T47D (cell line): ENCODE measurements around the gene NALCN.

ENCODE experiments used
- DNase-seq, 2 experiments: peaks; one replicate each; pipeline versions ENCODE4 v3.0.0 to v3.0.0-alpha.2; 2011 to 2012; ENCODE audit warnings: low read depth in 1 of 2, low spot score in 1 of 2
- JUND ChIP-seq: IDR thresholded peaks from 2 replicates; pipeline ENCODE4 v1.6.1; 2012; ENCODE audit warnings: low read depth
- in situ Hi-C: cut with HindIII; loops from 2 replicates; pipeline ENCODE4 v1.10.0; 2016; ENCODE audit warnings: low sequenced_read_pairs, low pct_unique_long_range_greater_than_20kb

NALCN gene

DNA sequence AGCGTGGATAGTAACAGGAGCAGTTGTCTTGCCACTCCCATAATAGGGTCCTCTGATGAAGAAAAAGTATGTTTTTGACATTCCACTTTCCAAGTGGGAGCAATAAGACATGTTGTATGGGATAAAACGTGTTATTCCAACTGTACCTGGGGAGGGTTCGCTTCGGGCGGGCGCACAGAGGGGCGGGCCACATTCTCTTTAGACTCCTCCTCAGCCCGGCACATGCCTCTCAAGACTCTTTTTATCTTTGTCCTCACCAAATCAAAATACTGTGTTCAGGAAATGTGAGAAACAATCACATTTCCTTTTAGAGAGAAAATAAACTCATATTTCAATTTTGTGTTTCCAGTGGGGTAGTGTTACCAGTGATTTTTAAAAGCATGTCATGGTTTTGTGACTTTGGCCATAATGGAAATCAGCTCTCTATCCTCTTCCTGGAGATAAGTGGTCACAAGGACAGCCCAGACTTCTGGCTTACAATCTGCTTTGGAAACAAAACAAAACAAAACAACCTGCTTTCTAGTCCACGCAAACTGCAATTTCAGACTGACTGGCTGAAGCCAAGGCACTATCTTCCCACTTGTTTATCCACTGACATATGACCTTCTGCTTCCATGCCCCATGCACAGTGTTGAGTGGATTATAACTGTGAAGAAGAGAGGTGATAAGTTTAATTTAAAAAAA, 276.1 kb downstream of the NALCN start:
- in situ Hi-C loops = no loop called here
- TF ChIP-seq JUND = no peak
- no peak for DNase-seq

DNA sequence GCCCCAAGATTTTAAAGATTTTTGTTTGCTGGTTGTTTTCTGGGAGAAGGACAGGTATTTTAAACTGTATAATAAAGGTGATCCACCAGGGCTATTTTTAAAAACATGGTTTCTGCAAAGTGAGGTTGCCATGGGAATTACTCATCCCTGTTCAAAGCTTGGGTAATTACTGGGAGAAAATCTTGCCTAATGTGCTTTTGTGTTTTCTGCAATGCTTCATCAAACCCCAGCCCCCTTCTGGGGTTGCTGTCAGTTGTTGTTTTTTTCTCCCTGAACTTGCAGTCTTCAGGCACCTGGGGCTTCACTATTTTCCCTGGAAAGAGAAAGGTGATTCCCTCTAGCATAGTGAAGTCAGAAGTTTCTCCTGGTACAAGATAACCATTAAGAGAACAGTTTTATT, 277.2 kb downstream of the NALCN start:
- TF ChIP-seq JUND = no peak
- DNase-seq = no peak
- in situ Hi-C loops = no loop called here

DNA sequence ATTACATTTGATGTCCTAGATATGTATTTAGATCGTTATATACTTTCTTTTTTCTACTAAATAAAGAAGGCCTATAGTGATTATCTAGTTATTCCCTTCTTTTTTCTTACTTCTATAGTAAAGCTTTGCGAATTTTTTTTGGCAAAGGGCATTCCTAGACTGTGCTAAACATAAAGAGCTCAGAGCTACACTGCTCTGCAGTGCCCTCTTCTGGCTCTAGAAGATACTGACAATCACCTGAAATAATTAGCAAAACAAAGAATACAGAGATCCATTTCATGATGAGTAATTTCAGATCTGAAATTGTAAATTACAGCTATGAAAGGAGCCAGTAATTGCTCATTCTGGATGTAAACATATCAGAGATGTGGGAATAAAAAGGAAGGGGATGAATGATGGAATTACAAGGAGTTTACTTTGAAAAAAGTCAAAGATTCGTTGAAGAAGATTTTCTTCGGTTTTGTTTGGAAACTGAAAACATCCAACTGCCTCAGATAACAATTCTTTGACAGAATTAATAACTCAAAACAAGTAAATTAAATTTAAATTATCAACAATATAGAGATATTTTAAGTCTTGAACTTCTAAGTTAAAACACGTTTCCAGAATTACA, 288.5 kb downstream of the NALCN start:
- DNase-seq = peak; percentile 20 to 67
- no peak for TF ChIP-seq JUND
- in situ Hi-C loops = no loop called here

DNA sequence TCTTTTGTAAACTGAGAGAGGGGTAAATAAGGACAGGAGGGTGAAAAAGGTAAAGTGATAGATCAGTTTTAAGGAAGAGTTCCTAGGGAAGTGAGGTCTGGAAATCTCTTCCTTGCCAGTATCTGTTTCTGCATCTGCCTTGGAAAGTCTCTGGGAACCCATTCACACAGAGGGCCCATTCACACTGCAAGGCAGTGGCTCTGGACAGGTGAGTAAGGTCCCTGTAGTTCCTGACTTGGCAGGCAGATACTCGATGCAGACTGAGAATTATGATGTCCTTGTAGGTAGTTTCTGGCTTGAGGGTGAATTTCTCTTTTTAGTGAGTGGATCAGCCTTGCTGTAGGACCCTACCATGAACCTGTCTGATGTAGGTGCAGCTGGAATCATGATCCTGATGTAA, 293.3 kb downstream of the NALCN start:
- DNase-seq = no peak
- in situ Hi-C loops = no loop called here
- no peak for TF ChIP-seq JUND

DNA sequence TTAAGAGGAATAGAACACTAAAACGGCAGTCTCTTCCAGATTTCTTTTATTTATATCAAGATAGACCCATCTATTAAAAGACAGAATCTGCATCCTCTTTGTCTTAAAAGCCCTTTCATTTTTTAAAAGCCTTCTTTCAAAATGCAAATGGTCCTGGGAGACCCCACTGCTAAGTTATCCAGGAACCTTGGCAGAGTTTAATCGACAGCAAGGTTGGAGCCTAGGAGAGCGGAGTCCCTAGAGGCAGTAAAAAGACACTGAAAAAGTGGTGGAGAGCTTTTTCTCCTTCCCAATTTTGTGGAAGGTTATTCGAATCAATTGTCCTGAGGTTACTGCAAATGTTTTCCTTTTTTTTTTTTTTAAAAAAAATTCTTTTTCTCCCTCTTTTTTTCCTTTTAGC, 294.7 kb downstream of the NALCN start:
- no peak for TF ChIP-seq JUND
- in situ Hi-C loops = no loop called here
- DNase-seq = no peak

DNA sequence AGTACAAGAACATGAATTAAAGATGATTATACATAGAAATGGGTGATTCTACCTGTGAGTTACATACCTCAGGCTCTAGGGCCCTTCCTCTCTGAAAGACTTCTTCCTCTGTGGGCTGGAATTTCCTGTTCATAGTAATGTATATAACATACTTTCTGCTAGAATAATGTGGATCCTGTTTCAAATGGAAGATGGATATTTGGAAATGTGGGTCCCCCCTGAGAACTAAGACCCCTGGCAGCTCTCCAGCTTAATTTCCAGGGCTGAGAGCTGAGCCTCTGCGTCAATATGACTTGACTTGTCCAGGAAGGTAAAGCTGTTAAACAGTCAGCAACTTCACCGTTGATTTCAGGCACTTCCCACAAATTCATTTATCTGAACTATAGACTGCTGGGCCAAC, 296.3 kb downstream of the NALCN start:
- no peak for TF ChIP-seq JUND
- DNase-seq = no peak
- in situ Hi-C loops = no loop called here

DNA sequence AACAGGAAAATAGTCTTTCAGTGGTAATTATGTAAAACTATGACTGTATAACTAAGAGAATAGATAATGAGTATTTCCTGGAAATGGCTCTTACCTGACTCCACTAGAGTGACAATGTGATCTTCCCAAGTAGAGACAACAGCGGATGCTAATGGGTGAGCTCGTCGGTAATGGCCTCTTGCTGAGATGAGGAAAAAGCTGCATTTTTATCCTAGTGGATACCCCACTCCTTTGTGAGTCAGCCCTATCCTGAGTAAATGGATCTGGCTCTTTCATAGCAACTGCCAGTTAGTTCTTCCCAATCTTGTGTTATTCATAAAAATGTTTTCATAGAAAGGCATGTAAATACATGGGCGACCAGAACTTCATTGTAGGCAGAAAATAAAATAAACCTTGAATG, 299.5 kb downstream of the NALCN start:
- no peak for DNase-seq
- TF ChIP-seq JUND = no peak
- in situ Hi-C loops = no loop called here

DNA sequence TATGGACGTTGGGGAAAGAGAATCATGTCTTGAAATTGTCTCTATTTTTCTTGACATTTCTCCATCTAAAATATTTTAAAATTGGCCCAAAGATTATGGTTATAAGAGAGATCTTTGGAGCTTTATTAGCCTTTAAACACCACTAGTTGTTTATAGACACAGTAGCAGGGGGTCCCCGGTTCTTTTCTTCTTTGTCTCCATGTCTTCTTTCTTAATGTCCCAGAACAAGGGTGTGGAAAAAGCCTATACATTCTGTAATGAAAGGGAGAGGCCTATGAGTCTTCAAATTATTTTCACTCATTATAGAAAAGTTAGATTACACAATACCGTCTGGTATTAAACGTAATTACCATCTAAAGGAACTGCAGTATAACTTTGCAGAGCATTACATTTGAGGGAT, 300.0 kb downstream of the NALCN start:
- no peak for TF ChIP-seq JUND
- DNase-seq = no peak
- in situ Hi-C loops = no loop called here

DNA sequence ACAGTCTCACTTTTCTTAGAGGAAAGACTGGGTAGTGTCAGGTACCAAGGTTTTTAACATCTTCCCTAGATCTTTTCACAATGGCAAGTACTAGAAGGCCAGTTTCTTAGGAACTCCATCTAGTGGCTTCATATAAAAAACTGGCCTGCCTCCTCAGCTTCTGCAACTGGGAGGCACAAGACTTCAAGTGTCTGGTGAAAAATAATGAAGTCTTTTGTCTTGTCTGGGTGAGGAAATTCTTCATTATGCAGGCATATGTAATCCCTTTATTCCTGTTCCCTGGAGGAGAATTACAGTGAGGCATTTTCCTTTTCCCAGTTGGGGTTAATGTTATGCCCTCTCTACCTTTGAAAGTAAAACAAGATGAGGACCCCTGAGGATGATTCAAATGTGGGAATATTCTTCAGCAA, 300.5 kb downstream of the NALCN start:
- no peak for TF ChIP-seq JUND
- in situ Hi-C loops = no loop called here
- peak in 1 of 2 experiments; percentile 29 for DNase-seq

DNA sequence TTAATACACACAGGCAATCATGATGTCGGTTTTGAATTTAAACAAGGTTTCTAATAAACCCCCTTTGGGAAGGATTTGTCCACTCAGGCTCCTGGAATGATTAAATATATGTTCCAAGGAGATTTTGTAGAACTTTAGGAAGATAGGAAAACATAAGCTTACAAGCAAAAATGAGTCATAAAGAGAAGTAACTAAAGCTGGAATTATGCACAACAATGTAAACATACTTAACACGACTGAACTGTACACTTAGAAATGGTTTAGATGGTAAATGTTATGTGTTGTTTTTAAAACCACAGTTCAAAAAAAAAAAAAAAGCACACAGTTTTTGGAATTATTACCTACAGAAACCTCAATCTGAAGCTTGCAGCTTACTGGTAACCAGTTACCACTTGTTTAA, 304.4 kb downstream of the NALCN start:
- DNase-seq = no peak
- in situ Hi-C loops = no loop called here
- TF ChIP-seq JUND = no peak

DNA sequence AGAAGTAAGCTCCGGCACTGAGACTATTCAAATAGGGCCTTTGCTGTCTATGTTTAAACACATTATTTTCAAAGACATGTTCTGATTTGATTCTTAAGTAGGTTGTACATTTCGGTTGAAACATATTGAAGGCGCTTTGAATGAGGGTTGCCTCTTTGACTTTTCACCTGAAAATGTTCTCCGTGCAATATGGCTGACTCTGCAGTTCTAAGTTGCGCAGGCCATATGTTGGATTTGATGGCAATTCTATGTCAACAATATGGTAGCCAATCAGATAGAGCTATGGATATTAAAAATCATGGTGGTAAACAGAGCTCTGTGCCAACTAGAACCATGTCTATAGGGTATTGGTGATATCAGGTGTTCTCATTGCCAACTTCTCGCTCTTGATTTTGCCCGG, 307.3 kb downstream of the NALCN start:
- TF ChIP-seq JUND = no peak
- in situ Hi-C loops = no loop called here

DNA sequence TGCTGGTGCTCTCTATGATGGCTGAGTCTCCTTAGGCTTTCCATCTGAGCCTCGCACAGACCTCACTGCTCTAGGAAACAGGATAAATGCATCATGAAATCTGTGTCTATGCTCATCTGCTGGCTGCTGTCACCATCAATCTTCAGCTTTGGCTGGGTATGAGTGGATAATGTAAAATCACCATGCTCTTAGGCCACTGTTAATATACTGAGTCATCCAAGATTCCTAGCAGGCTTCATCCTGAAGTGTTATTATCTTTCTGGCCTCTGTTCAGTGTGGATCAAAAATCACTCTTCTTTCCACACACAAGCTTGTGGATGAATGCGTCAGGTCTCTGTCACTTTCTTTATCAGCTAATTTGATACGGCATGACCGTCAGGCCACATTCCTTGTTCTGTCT, 317.4 kb downstream of the NALCN start:
- no peak for TF ChIP-seq JUND
- DNase-seq = no peak
- in situ Hi-C loops = no loop called here

More for the DNA sequence above, 307.3 kb downstream of the NALCN start:
- no peak for DNase-seq

DNA sequence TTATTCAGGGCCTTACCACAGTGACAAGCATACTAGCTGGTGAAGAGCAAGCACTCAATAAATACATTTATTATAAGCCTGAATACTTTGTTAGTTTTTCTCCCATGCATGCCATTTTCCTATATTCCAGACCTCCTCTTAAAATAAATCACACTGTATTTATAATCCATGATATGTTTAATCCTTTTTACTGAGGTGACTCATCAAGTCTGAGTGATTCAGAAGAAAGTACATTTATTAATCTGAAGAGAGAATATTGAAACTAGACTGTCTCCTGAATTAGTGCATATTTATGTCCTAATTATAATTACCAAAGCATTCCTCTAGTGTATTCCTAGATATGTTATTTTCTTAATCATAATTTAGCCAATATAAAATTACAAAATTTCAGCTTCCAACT, 323.3 kb downstream of the NALCN start:
- DNase-seq = no peak
- no peak for TF ChIP-seq JUND
- in situ Hi-C loops = no loop called here

DNA sequence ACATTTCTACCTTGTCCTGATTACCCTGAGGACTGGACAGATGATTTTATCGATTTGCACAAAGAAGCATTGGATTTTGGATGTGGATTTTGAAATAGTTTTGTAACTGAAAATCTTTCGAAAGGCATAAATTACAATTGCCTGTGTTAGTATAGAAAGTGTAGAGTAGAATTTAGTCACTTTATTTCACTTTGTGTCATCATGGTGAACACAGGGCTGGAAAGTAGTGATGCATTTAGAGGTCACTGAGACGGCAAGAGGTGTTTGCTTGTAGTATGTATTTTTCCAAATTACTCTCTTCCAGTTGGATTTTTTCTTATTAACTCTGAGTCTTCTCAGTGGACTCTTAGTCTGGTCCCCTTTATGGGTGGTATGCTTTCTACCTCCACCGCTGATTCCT, 326.0 kb downstream of the NALCN start:
- TF ChIP-seq JUND = no peak
- DNase-seq = no peak
- in situ Hi-C loops = no loop called here
